Stimulated activated CD4-positive, alpha-beta T cell treated with anti-CD3 and anti-CD28 coated beads, Interleukin-15, amount 100 ng/mL, for 48 hours (primary cell): ENCODE results near the gene STK32A.
"Not testable (repeated sequence)": the region's sequence is repeated elsewhere in the genome, so short reads cannot be mapped to it uniquely, and the experiment has no call there.

Experiments used
- DNase-seq, 2 donors: peaks; one replicate each; pipeline ENCODE4 v3.0.0-alpha.2; 2020; ENCODE audit warnings: low read depth in 2 of 2

The STK32A gene

GRCh38 chr5:147234825-147235635, at the start of gene STK32A:
Gene STK32A, plus strand, starts transcription at chr5:147235026. Its CDS starts 4,609 bp downstream, at chr5:147239635.
- DNase-seq: no peak

DNA sequence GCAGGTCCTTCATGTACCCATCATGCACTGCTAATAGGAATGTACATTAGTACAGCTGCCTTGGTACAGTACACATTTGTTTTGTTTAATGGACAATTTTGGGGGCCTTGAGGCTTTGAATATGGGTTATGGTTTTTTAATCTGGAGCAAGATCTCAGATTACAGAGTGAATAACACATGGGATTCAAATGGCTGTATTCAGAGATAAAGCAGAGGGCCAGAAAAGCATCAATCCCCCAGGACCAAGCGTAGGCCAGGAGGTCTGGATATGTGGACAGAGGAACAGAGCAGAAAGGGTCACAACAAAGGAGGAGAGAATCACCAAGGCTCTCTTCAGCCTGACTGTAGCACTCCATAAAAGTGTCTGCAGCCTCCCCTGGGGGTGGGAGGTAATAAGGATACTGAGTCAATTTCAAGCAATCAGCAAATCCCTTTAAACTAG, 47.7 kb upstream of the STK32A start:
- no peak for DNase-seq

DNA sequence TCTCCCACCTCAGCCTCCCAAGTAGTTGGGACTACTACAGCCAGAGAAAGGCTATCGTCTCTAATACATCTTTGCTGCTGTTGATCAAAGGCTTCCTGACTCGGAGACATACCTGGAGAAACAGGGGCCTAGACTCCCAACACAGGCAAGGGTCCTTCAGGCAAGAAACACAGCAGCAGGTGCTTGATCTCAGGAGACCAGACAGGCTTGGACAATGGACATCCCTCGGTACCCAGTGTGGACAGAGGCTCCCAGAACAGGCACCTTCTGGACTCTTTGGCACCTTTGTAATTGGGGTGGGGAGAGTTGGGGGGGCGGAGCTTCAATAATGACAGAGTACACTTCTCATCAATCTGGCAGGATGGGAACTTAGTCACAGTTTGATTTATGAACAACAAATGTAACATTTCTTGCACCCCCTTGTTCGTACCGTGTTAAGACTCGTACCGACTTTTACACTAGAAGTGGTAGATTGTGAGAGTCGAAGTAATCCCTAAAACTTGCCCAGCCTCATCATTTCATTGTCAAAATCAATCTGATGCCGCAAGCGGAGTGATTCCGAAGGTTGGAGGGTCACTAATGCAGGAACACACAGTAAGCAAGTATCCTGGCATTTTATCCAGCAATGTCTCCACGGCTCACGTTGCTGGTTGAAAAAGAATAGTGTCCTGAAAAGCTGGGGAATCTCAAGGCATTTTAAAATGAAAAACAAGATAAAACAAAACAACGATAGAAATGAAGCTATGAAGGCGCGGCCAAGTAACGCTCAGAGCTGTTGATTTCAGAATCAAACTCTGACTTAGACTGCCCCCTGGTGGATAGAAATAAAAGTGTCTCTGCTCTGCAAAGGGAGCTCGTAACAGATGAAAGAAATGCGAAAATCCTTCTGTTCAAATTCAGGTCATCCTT, 46.4 kb upstream of the STK32A start:
- peak in 1 of 2 donors; percentile 30 for DNase-seq

DNA sequence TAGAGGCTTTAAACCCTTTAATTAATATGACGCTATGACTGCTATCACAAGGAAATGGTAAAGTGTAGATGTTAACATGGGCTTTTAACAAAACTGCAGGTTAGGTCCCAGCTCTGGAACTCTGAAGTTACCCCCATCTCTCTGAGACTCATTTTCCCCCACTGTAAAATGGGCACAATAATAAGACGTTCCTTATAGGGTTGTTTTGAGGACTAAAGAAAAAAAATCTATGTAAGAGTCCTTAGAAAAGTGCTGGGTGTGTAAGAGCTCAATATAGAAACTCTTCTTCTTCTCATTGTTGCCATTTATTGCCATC, 45.8 kb upstream of the STK32A start:
- no peak for DNase-seq

DNA sequence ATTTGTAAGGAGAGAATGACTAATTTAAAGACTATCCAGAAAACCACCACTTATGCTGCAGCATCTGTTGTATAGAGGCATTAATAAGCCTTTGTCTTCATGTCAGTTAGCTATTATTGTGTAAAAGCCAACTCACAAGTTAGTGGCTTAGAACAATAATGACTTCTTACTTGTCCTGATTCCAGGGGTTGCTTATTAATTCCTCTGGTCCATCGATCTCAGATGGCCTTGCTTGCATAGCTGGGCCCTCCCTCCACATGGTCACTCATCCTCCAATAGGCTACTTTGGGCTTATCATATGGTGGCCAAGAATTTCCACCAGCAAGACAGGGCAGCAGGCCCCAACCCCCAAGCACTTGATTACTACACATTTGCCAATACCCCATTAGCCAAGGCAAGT, 44.5 kb upstream of the STK32A start:
- DNase-seq: no peak

GRCh38 chr5:147193123-147193522, 41.7 kb upstream of the STK32A start:
- no peak for DNase-seq

DNA sequence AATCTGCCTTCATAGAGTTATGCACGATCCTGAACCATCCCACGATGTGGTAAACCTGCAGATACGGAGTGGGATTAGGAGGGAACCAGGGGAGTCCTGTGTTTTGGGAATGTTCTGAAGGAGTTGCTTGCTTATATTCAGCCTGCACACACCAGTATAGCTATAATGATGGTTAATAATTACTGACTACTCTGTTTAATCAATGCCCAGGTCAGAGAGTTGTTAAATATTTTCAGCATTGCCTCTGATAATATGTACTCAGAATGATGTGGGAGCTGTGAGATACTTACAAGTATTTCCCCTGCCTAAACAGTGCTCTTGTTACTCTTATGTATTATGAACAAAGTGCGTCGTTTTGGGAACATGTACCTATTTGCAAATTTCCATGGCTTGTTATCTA, 34.8 kb upstream of the STK32A start:
- no peak for DNase-seq

DNA sequence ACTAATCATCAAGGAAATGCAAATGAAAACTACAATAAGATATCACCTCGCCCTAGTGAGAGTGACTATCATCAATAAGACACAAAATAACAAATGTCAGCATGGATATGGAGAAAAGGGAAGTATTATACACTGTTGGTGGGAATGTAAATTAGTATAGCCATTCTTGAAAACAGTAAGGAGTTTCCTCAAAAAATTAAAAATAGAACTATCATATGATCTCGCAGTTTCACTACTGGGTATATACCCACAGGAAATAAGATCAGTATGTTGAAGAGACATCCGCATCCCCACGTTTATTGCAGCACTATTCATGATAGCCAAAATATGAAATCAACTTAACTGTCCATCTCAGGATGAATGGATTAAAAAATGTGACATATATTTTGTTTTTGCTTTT, 31.6 kb upstream of the STK32A start:
- no peak for DNase-seq

DNA sequence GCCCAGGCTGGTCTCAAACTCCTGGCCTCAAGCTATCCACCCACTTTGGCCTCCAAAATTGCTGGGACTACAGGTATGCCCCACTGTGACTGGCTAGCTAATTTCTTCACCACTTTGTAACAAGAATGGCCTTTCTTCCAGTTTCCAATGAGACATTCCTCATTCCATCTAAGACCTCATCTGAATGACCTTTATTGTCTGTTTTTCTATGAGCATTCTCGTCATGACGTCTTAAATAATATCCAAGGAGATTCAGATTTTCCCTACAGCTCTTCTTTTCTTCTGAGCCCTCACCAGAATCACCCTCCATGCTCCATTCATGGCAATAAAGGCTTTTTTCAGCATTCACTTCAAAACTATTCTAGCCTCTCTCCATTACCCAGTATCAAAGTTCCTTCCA, 30.2 kb upstream of the STK32A start:
- no peak for DNase-seq

DNA sequence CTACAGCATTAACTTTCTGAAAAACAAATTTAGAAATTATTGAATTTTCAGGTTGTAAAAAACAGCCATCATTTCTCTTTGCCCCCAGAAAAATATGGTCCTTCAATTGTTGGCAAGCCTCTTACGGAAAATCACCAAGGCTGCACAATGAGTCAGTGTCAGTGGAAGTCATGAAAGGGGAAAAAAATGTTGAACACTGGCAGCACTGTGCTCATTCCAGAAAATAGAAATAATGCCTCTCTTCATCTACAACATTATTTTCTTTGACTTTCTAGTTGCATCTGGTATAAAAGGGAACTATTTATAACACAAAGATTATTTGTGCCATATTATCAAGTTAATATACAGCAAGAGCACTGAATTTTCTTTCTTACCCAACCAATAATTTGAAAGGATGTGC, 26.7 kb upstream of the STK32A start:
- DNase-seq: no peak

DNA sequence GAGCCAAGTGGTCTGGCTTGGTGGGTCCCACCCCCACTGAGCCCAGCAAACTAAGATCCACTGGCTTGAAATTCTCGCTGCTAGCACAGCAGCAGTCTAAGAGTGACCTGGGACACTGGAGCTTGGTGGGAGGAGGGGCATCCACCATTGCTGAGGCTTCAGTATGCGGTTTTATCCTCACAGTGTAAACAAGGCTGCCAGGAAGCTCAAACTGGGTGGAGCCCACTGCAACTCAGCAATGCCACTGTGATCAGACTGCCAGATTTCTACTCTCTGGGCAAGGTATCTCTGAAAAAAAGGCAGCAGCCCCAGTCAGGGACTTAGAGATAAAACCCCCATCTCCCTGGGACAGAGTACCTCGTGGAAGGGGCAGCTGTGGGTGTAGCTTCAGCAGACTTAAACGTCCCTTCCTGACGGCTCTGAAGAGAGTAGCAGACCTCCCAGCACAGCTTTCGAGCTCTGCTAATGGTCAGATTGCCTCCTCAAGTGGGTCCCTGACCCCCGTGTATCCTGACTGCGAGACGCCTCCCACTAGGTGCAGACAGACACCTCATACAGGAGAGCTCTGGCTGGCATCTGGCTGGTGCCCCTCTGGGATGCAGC, 18.2 kb upstream of the STK32A start:
- no peak for DNase-seq

- DNase-seq: no peak
These were observed 11.5 kb upstream of the STK32A start for GRCh38 chr5:147223343-147223742.

GRCh38 chr5:147223948-147224791, 10.7 kb upstream of the STK32A start:
- DNase-seq: no peak

GRCh38 chr5:147225938-147226337, 8.9 kb upstream of the STK32A start:
- DNase-seq: no peak

DNA sequence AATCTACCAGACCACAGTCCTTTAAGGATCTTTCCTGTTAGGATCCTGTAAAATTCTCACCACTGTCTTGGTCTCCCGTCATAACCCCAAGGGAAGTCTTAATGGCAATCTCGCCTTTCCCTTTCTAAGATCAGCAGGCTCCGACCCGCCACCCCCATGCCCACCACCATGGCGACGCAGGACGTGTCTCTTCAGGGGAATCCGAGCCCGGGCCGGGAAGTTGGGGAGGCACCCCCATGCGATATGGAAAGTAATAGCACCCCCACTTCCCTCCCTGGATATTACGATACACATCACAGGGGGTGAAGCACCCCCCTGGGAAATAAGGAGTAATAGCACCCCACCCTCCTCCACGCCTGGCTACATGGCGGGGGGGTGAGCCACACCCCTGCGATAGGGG, 8.3 kb upstream of the STK32A start:
- no peak for DNase-seq

GRCh38 chr5:147234239-147234824, 494 bp upstream of the STK32A start:
- DNase-seq: no peak

DNA sequence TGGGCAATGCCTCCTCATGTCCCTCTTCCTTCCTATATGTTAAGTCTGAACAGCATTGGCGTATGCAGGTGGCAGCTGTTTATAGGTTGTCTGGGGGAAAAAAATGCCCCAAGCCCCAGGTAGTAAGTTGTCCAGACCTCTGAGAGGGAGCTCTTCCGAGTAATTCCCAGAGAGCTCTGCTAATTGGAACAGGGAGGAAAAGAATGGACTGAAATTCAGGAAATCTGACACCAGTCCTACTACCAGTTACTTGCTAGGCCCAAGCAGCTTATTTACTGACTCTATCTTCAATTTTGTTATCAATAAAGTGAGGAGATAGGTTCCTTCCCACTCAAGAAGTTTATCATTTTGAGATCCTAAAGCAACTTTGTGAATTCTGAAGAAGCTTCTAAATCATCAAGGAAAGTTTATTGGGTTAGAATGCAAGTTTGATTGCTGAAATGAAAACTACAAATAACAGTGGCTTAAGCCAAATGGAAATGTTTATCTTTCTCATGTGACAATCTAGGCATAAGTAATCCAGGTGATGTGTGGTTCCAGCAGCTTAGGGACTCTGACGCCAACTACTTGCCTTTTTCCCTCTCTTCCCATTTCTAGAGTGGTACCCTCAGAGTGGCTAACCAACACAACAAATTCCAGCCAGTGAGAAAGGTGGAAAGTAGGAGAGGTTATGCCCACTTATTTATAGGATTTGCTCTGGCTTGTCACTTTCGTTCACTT, 5.6 kb downstream of the STK32A start:
- no peak for DNase-seq

DNA sequence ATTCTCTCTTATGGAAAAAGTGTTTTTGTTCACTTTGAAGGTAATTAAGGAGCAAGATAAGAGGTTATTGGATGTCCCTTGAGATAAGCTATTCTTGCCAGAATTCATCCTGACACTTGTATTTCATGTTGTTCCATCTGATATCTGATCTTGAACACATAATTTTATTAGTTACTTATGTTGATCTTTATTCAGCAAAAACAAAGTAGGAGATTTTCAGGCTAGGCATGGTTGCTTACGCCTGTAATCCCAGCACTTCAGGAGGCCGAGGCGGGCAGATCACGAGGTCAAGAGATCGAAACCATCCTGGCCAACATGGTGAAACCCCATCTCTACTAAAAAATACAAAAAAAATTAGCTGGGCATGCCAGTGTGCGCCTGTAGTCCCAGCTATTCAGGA, 8.4 kb downstream of the STK32A start:
- DNase-seq: not testable (repeated sequence)

DNA sequence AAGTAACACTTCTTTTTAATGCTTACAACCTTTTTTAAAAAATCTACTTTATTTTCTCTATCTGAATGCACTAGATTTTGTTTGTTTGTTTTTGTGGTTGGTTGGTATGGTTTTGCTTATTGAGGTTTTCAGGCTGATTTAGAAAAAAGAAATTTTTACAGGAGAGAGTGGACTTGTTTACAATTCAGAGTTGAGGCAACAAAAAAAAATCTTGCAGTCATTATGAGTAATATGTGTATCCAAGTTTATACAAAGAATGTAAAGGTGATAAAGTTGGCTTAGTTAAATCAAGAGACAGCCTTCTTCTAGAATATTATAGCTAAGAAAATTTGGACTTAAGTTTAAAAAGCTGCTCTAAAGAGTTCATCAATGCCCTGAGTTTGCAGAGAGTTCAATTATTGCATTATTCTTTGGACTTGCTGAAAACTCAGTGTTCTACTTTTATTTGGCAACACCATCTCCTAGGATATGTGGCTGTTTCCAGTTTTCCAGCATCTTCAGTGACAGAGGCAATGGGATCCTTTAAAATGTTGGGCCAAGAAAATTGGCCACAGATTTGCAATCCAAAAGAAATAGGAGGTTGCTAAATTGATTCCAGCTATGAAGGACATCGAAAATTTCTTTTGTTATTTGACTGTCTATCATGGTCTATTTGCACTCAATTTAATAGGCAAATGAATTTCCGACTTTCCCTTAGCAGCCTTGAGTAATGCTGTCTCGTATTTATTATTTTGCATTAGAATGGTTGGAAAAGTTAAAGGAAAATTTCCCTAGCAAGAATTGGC, 10.7 kb downstream of the STK32A start:
- no peak for DNase-seq

GRCh38 chr5:147248561-147248960, 13.7 kb downstream of the STK32A start:
- no peak for DNase-seq
